ENCODE results near the gene LRAT.
A peak's percentile ranks its signal among the peaks of the same experiment; 100 is the strongest.

The LRAT gene

DNA sequence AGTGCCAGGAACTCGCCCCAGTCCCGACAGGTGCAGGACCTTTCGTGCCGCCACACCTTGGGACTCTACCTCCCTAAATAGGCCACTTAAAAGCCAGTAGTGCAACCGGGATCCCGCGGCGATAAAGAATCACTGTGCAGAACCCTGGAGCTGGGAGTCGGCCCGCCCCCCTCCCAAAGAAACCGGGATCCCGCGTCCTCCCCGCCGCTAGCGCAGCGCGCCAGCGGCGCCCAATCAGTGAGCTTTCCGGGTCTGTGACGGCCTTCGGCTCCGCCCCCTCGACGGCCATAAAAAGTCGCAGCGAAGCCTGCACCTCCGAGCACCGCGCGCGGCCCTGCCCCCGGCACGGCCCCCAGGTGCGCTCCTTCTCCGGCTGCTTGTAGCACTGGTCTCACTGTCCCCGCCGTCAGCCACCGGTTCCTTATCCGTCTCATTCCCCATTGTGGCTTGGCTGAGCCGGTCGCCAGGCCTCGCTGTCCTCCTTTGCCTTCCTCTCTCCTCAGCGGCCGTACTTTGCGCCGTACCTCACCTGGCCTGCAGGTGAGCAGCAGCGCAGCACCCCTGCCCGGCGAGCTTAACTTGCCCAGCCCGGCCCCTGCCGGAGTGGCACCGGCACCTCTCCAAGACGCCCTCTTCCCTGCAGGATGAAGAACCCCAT lies at the start of gene LRAT:
LRAT (plus strand) TSS at position 318 of the 658 bp plus-strand sequence; CDS start at position 645, 327 bp downstream.
- TF ChIP-seq CTCF (IDR thresholded peaks at IDR 0.05) = no peak
- no peak for DNase-seq (ENCODE audit: low spot score)

GRCh38 chr4:154707877-154708276 lies 35.9 kb upstream of the LRAT start:
- H3K4me3 ChIP-seq = no peak overlapping the region
- no peak for TF ChIP-seq CTCF (IDR thresholded peaks at IDR 0.05)
- H3K27ac ChIP-seq = no peak overlapping the region
- DNase-seq (ENCODE audit: low spot score) = no peak

More for the DNA sequence above, at the start of gene LRAT:
- peak within 1 kb of the TSS; percentile 73 for H3K4me3 ChIP-seq
- no peak within 1 kb of the TSS for H3K27ac ChIP-seq

- no peak for TF ChIP-seq CTCF (IDR thresholded peaks at IDR 0.05)
- Histone ChIP-seq H3K4me3 (no peak overlapping the region), H3K27ac (no peak overlapping the region)
- no peak for DNase-seq (ENCODE audit: low spot score)
Measured at GRCh38 chr4:154709550-154709949, 34.2 kb upstream of the LRAT start.

GRCh38 chr4:154711522-154711921 lies 32.3 kb upstream of the LRAT start:
- TF ChIP-seq CTCF (IDR thresholded peaks at IDR 0.05) = no peak
- Histone ChIP-seq H3K27ac (no peak overlapping the region), H3K4me3 (no peak overlapping the region)
- DNase-seq (ENCODE audit: low spot score) = no peak

DNA sequence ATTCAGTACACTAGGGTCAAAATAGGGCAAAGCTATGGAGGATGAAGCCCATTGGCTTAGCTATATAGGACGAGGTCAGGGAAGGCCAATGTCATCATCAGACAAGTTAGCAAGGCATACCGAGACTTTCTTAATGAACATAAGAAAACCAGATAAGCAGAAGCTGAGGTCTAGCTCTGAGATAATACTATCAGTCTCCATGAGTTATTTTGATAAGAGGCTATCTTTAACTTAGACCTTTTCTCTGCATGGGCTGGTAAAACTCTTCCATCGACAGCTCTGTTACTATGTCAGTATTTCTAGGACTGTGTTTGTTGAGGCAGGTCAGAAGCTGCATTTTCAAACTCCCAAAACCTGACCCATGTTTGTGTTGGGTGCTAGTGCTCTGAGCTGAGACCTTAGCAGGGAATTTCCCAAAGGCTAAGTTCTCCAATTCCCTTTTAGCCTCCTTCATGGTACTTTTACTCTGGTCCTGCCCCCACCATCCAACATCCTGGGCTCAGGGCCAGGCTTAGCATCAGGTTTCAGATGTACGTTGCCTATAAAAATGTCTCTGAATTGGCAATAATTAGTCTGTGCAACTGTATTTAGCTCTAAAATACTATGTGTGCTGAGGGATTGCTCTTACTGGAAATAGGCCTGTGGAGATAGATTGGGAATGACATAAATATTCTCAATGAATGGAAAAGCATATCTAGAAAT lies 29.3 kb upstream of the LRAT start:
- no peak overlapping the region for H3K27ac ChIP-seq
- no peak overlapping the region for H3K4me3 ChIP-seq
- no peak for DNase-seq (ENCODE audit: low spot score)
- no peak for TF ChIP-seq CTCF (IDR thresholded peaks at IDR 0.05)

GRCh38 chr4:154719087-154719486 lies 24.7 kb upstream of the LRAT start:
- no peak for DNase-seq (ENCODE audit: low spot score)
- no peak for TF ChIP-seq CTCF (IDR thresholded peaks at IDR 0.05)

DNA sequence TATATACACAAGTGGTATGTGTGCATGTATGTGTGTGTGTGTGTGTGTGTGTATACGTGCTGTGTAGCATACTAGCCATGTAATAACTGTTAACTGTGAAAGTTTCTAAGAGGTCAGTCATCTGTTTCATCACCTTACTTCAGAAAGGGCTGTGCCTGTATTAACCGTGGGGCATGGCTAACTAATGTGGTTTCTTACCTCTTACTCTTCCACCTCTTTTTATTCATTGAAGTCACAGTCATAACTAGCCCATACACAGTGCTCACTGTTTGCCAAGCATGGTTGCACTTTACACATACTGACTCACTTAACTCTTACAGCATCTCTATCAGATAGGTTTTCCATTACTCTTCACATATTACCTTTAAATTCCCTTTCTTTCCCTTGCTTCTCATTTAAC lies 23.7 kb upstream of the LRAT start:
- Histone ChIP-seq H3K27ac (no peak overlapping the region), H3K4me3 (no peak overlapping the region)
- no peak for DNase-seq (ENCODE audit: low spot score)
- no peak for TF ChIP-seq CTCF (IDR thresholded peaks at IDR 0.05)

More at GRCh38 chr4:154719087-154719486, 24.7 kb upstream of the LRAT start:
- H3K27ac ChIP-seq = no peak overlapping the region
- no peak overlapping the region for H3K4me3 ChIP-seq

Data from coronary artery (tissue), 2 donors.